Adrenal gland (tissue), 12 donors: ENCODE measurements around the gene CREB5. TPM values are rescaled to one million over a fixed set of nuclear protein-coding genes. Genes with fewer than 3 reads are reported as not detected.

Source experiments
- DNase-seq, 7 donors: peaks; one replicate each; pipeline ENCODE4 v3.0.0-alpha.2; 2019 to 2020
- H3K27ac ChIP-seq, 5 donors: fragments of 200-600 bp; sonication (generic) in 4 of 5; 1 replicate in 3 of 5; 2 replicates in 2 of 5; pipeline versions ENCODE4 v1.5.1 to v1.8.0; 2016 to 2020; ENCODE audit warnings: mild to moderate bottlenecking in 1 of 5
- H3K27me3 ChIP-seq: fragments of 200-600 bp; 2 replicates; pipeline ENCODE4 v1.8.0; 2021
- H3K36me3 ChIP-seq, 2 donors: fragments of 200-600 bp; replicated peaks in 1 of 2; 1 replicate in 1 of 2; 2 replicates in 1 of 2; pipeline versions ENCODE4 v1.5.1 to v1.8.0; 2018 to 2022
- H3K4me1 ChIP-seq, 2 donors: fragments of 200-600 bp; replicated peaks in 1 of 2; 1 replicate in 1 of 2; 2 replicates in 1 of 2; pipeline versions ENCODE4 v1.5.1 to v1.8.0; 2018 to 2021
- H3K4me3 ChIP-seq, 4 donors: fragments of 200-600 bp; sonication (generic) in 3 of 4; one replicate each; pipeline ENCODE4 v1.5.1; 2016 to 2018
- H3K9me3 ChIP-seq, 3 donors: fragments of 200-600 bp; sonication (generic) in 1 of 3; replicated peaks in 1 of 3; 1 replicate in 2 of 3; 2 replicates in 1 of 3; pipeline versions ENCODE4 v1.5.1 to v1.8.0; 2016 to 2021
- CTCF ChIP-seq, 6 experiments: fragments of 450-650 bp in 4 of 6; fragments of 200-600 bp in 2 of 6; sonication (generic) in 1 of 6; IDR thresholded peaks; 1 replicate in 5 of 6; 2 replicates in 1 of 6; pipeline versions ENCODE4 v1.5.1 to v1.8.0; 2016 to 2021; ENCODE audit warnings: antibody characterized with exemption in 6 of 6, mild to moderate bottlenecking in 2 of 6, moderate library complexity in 1 of 6
- POLR2A ChIP-seq, 2 donors: fragments of 450-650 bp; IDR thresholded peaks; one replicate each; pipeline ENCODE4 v1.6.1; 2017; ENCODE audit warnings: antibody characterized with exemption in 2 of 2, mild to moderate bottlenecking in 2 of 2, moderate library complexity in 1 of 2
- WGBS, 4 donors: extraction: QIAGEN DNeasy Blood & Tissue Kit in 2 of 4; methylation state at CpG; one replicate each; pipeline versions ENCODE4 v1.1.5 to v1.1.7; 2013 to 2017; 5-methylcytosine and 5-hydroxymethylcytosine counted together
- intact Hi-C, 2 donors: fragments of 100-400 bp; cut with DNase I; formaldehyde crosslinking; loops; one replicate each; pipeline versions ENCODE4 v1.14.1 to v1.15.0; 2022 to 2023
- polyA plus RNA-seq, 3 donors: library from polyadenylated mRNA; stranded (reverse); fragments of 200-250 nt in 2 of 3; fragments of 350-450 nt in 1 of 3; fragmentation: Illumina TruSeq in 1 of 3; extraction: RNeasy Lipid Tissue Mini Kit (QIAGEN cat#74804) in 1 of 3; gene quantifications; one replicate each; pipeline ENCODE4 v1.2.3, GENCODE V29; 2013 to 2014
- total RNA-seq, 9 donors: library from RNA; depleted of rRNA in 4 of 9; stranded (reverse); fragments of >200 nt in 4 of 9; fragments of 120-200 nt in 1 of 9; fragmentation: NEBNext Ultra II Directional in 1 of 9; extraction: Animal tissue kit (Norgen Biotek cat#: 25700) in 1 of 9; gene quantifications; one replicate each; pipeline versions ENCODE4 v1.1.0 to v1.2.4, GENCODE V29; 2013 to 2023
- donor health status: healthy with polysubstance abuse.
- donor health status: Bipolar disorder and iron deficiency.
- donor health status: DM: yes; HTN: yes; CAD: no.
- donor health status: DM: no; HTN: no; CAD: no.
- donor health status: DM: no; HTN: no; CAD: no.
- donor health status: DM: yes; HTN: yes; CAD: no.

CREB5 gene
- total and polyA plus RNA-seq, 12 donors: 0.69 to 5.4 (median 1.3) TPM

DNA sequence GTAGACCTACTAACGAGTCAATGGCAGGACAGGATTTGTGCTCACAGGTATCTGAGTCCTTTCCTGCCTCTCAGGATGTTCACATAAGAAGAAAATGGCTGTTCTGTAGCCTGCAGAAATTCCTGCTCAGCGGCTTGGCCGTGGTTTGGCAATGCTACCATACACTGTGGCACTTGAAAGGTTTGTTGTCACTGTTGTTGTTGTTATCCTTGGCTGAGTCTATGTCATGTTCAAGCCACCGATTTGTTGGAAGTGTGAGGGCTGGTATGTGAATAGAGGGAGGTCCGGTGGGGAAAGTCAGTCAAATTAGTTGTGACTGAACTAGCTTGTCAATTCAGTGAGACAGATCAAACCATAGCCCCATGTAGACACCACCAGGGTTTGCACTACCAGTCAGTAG is 345.9 kb downstream of the CREB5 start:
- WGBS, 4 donors: 81 to 94% (median 89%) methylated on average over 4 to 5 of the region's 5 CpGs
- Histone ChIP-seq H3K4me1 (no peaks in the 10 kb centered on the region), H3K27me3 (no peaks in the 10 kb centered on the region), H3K9me3 (no peaks in the 10 kb centered on the region), H3K27ac (no peak overlapping the region), H3K36me3 (no peaks in the 10 kb centered on the region), H3K4me3 (no peak overlapping the region)
- no peak for DNase-seq
- intact Hi-C loops: no loop called here
- TF ChIP-seq CTCF (IDR thresholded peaks at IDR 0.05) (no peak), POLR2A (IDR thresholded peaks at IDR 0.05) (no peak)

DNA sequence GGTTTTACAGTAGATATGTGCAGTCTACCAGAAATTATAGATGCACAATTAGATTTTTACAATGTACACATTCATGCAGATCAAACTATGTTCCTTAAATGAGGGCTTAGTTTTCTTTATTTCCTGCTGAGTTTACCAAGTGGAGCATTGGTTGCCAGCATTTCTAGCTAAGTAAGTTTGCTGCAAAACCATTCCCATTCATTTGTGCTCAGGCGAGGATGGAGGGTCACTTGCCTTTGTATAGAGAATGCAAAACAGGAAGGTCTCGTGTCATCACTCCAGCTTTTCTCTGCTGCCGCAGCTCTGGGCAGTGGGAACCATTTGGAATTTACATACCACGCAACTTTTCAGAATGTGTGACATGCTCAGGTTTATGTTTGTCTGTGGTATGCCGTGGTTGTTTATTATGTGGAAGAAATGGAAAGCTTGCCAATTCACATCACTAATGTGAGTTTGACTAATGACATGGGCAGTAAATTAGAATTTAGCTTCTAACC is 347.2 kb downstream of the CREB5 start:
- Histone ChIP-seq H3K27ac (no peak overlapping the region), H3K4me1 (no peaks in the 10 kb centered on the region), H3K4me3 (no peak overlapping the region), H3K36me3 (no peaks in the 10 kb centered on the region), H3K27me3 (no peaks in the 10 kb centered on the region), H3K9me3 (no peaks in the 10 kb centered on the region)
- no peak for TF ChIP-seq POLR2A (IDR thresholded peaks at IDR 0.05)
- 66 to 75% (median 71%) methylated on average over 5 of the region's 5 CpGs for WGBS, 4 donors
- DNase-seq: no peak
- intact Hi-C loops: no loop called here

- no peaks in the 10 kb centered on the region for H3K9me3 ChIP-seq
- no peak overlapping the region for H3K27ac ChIP-seq
- WGBS, 4 donors: 92 to 98% (median 94%) methylated on average over 2 of the region's 2 CpGs
- TF ChIP-seq POLR2A (IDR thresholded peaks at IDR 0.05): no peak
- TF ChIP-seq CTCF (IDR thresholded peaks at IDR 0.05): no peak
- no peak for DNase-seq
- no peak overlapping the region for H3K4me3 ChIP-seq
- intact Hi-C loops: no loop called here
- H3K4me1 ChIP-seq: no peaks in the 10 kb centered on the region
- H3K27me3 ChIP-seq: no peaks in the 10 kb centered on the region
- H3K36me3 ChIP-seq: no peaks in the 10 kb centered on the region
These were observed 349.2 kb downstream of the CREB5 start for GRCh38 chr7:28761505-28761904.

- no peaks in the 10 kb centered on the region for H3K27me3 ChIP-seq
- 86 to 89% (median 87%) methylated on average over 1 of the region's 1 CpG for WGBS, 4 donors
- intact Hi-C loops: no loop called here
- no peaks in the 10 kb centered on the region for H3K4me1 ChIP-seq
- H3K36me3 ChIP-seq: no peaks in the 10 kb centered on the region
- H3K4me3 ChIP-seq: no peak overlapping the region
- no peak for DNase-seq
- no peaks in the 10 kb centered on the region for H3K9me3 ChIP-seq
- TF ChIP-seq CTCF (IDR thresholded peaks at IDR 0.05): no peak
- no peak for TF ChIP-seq POLR2A (IDR thresholded peaks at IDR 0.05)
- H3K27ac ChIP-seq: no peak overlapping the region
These were observed 350.3 kb downstream of the CREB5 start for GRCh38 chr7:28762651-28763050.

- Histone ChIP-seq H3K4me1 (no peaks in the 10 kb centered on the region), H3K27me3 (no peaks in the 10 kb centered on the region), H3K9me3 (no peaks in the 10 kb centered on the region), H3K36me3 (no peaks in the 10 kb centered on the region), H3K27ac (no peak overlapping the region), H3K4me3 (no peak overlapping the region)
- DNase-seq: no peak
- no peak for TF ChIP-seq POLR2A (IDR thresholded peaks at IDR 0.05)
- TF ChIP-seq CTCF (IDR thresholded peaks at IDR 0.05): no peak
- intact Hi-C loops: no loop called here
- 67 to 79% (median 75%) methylated on average over 4 of the region's 4 CpGs for WGBS, 4 donors
These were observed 354.0 kb downstream of the CREB5 start for GRCh38 chr7:28766359-28766758.
